GM19238 (cell line): ENCODE results near the gene CD68.

Experiments used
- DNase-seq: peaks from one replicate; pipeline ENCODE4 v3.0.0; 2011; ENCODE audit warnings: low spot score; ENCODE audit not compliant: insufficient read length

The CD68 gene

DNA sequence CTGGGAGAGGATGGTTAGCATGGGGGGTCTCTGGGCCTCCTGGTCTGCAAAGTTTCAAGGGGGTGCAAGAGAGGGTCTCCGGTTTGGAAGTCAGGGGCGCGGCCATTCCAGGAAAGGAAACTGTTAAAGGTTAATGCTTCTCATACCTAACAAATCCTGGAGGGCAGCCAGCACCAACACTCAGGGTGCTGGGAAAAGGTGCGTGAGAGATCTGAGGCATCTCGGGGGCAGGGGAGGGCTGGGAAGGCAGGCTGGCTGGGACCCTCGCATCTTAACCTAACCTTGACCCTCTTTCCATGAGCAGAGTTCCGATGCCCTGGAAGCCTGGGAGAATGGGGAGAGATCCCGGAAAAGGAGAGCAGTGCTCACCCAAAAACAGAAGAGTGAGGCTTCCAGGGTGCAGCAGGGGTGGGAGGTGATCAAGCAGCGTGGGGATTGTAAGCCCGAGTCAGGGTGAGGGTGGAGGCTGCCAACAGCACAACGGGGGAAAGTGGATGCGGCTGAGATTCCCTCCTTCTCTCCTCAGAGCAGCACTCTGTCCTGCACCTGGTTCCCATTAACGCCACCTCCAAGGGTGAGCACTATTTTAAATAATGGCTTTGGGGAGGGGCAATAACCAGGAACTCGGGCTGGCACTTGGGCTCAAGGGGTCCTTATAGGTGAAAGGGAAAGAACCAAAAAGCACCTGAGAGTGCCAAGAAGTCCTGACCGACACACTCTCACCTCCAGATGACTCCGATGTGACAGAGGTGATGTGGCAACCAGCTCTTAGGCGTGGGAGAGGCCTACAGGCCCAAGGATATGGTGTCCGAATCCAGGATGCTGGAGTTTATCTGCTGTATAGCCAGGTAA is 19.9 kb upstream of the CD68 start:
- no peak for DNase-seq

DNA sequence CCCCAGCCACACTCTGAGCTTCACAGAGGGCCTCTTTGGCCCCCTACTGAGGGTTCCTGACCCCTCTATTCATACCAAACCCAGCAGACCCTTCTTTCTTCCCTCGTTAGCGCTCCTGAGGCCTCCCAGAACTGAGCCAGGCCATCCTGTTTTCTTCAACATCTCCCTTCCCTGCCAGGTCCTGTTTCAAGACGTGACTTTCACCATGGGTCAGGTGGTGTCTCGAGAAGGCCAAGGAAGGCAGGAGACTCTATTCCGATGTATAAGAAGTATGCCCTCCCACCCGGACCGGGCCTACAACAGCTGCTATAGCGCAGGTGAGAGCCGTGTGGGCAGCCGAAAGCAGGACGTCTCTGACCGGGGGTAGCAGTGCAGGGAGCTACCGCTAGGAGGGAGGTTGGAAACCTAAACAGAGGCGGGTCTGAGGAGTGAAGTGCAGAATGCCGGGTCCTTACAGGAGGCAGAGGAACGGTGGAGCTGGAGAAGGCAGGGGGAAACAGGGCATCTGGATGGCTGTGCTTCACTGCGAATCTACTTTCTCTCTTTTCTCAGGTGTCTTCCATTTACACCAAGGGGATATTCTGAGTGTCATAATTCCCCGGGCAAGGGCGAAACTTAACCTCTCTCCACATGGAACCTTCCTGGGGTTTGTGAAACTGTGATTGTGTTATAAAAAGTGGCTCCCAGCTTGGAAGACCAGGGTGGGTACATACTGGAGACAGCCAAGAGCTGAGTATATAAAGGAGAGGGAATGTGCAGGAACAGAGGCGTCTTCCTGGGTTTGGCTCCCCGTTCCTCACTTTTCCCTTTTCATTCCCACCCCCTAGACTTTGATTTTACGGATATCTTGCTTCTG is 19.0 kb upstream of the CD68 start:
- DNase-seq: no peak

DNA sequence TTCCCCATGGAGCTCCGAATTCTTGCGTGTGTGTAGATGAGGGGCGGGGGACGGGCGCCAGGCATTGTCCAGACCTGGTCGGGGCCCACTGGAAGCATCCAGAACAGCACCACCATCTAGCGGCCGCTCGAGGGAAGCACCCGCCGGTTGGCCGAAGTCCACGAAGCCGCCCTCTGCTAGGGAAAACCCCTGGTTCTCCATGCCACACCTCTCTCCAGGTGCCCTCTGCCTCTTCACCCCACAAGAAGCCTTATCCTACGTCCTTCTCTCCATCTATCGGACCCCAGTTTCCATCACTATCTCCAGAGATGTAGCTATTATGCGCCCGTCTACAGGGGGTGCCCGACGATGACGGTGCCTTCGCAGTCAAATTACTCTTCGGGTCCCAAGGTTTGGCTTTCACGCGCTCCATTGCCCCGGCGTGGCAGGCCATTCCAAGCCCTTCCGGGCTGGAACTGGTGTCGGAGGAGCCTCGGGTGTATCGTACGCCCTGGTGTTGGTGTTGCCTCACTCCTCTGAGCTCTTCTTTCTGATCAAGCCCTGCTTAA is 18.3 kb upstream of the CD68 start:
- DNase-seq: peak; percentile 89

DNA sequence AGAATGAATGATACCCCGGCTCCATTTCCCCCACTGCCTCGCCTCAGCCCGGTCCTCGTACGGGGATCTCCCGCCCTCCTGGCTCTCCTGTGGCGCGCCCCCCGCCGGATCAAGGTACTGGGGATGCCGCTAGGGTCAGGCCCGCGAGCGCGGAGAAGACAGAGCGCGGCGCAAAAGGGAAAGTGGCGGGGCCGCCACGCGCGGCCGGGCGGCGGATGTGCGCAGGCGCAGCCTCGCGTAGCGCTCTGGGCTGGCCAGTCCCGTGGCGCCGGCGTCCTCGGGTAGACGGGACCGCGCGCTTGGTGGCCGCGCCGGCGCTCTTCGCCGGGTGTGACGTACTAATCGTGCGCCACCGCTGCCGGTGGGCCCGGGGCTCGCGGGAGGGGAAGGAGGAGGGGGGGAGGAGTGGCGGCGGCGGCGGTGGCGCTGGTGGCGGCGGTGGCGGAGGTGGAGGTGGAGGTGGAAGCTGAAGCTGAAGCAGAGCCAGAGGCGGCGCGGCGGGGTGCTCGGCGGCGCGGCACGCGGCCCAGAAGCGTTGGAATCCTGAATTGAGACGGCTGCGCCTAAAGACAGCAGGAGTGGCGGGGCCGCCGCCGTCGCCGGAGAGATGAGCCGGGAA is 17.7 kb upstream of the CD68 start, which contains the start of gene SENP3:
SENP3 (plus strand) TSS at position 331 of the 619 bp plus-strand sequence. CDS start 1,158 bp downstream, outside the sequence.
- peak; percentile 96 for DNase-seq

DNA sequence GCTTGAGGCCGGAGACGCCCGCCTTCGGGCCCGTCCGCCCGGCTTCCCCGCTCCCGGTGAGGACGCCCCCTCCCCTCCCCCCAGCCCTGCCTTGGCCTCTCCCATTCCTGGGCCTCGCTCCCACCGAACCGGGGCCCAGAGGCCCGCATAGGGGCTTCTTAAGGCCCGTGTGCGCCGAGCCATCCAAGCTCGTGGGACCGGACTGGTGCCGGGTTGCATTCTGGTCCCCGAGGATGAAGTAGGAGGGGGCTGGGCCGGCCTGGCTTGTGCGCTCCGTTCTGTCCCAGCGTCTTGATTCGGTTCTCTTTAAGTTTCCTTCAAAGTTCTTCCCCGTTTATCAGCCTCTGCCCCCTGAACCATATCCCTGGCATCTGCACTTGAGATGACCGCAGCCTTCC is 17.2 kb upstream of the CD68 start:
- DNase-seq: no peak

DNA sequence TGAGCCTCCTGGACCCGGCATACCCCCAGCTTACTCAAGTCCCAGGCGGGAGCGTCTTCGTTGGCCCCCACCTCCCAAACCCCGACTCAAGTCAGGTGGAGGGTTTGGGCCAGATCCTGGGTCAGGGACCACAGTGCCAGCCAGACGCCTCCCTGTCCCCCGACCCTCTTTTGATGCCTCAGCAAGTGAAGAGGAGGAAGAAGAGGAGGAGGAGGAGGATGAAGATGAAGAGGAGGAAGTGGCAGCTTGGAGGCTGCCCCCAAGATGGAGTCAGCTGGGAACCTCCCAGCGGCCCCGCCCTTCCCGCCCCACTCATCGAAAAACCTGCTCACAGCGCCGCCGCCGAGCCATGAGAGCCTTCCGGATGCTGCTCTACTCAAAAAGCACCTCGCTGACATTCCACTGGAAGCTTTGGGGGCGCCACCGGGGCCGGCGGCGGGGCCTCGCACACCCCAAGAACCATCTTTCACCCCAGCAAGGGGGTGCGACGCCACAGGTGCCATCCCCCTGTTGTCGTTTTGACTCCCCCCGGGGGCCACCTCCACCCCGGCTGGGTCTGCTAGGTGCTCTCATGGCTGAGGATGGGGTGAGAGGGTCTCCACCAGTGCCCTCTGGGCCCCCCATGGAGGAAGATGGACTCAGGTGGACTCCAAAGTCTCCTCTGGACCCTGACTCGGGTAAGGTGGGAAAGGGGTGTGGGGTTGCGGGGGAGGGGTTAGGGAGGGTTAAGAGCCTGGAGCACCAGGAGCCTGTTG is 16.1 kb upstream of the CD68 start:
- no peak for DNase-seq

DNA sequence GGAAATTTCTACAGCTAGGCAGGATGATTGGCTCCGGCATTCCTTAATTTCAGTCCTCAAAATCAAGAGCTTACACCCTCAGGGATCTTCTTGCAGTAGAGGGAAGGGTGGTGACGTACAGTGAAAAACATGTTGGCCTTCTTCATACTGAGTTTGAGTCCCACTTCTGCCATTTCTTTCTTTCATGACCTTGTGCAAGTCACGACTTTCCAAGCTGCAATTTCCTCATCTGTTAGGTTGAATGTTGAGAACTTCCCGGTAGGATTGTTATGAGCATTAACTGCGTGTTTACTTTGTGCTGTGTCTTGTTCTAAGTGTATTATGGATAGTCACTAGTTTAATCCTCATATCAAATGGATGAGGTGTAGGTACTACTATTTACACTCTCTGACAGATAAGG is 9.9 kb upstream of the CD68 start:
- no peak for DNase-seq

DNA sequence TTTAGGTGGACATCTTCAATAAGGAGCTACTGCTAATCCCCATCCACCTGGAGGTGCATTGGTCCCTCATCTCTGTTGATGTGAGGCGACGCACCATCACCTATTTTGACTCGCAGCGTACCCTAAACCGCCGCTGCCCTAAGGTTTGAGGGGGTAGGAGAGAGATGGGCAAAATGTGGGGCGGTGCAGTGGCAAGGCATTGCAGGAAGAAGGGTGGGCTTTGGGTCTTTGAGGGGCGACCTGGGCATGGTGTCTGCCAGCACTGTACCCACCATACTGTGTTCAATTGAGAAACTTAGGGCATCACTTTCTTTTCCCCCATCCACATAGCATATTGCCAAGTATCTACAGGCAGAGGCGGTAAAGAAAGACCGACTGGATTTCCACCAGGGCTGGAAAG is 9.1 kb upstream of the CD68 start:
- DNase-seq: no peak

DNA sequence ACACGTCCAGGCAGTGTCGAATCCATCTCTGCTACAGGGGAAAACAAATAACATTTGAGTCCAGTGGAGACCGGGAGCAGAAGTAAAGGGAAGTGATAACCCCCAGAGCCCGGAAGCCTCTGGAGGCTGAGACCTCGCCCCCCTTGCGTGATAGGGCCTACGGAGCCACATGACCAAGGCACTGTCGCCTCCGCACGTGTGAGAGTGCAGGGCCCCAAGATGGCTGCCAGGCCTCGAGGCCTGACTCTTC is 7.2 kb upstream of the CD68 start:
- DNase-seq: no peak

DNA sequence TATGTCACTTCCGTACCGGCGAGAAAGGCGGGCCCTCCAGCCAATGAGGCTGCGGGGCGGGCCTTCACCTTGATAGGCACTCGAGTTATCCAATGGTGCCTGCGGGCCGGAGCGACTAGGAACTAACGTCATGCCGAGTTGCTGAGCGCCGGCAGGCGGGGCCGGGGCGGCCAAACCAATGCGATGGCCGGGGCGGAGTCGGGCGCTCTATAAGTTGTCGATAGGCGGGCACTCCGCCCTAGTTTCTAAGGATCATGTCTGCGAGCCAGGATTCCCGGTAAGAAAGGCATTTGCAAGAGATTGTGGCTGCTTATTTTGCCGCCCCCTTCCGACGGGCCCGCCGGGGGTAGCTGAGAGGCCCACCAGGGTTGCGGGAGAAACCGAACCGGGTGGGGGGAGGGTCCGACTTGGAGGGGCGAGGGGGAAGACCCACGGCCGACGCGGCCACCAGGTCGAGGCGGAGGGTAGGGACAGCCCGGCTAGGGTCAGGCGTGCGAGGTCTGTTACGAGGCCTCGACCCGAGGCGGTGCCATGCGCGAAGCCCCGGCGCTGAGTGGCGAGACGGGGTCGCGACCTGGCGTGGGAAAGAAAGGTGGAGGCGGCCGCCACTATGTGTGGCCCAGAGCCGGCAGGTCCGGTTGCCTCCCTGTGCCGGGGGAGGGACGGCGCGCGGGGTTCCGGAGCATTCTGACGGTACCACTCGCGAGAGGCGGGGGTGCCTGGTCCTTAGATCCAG is 6.7 kb upstream of the CD68 start:
- peak; percentile 98 for DNase-seq

DNA sequence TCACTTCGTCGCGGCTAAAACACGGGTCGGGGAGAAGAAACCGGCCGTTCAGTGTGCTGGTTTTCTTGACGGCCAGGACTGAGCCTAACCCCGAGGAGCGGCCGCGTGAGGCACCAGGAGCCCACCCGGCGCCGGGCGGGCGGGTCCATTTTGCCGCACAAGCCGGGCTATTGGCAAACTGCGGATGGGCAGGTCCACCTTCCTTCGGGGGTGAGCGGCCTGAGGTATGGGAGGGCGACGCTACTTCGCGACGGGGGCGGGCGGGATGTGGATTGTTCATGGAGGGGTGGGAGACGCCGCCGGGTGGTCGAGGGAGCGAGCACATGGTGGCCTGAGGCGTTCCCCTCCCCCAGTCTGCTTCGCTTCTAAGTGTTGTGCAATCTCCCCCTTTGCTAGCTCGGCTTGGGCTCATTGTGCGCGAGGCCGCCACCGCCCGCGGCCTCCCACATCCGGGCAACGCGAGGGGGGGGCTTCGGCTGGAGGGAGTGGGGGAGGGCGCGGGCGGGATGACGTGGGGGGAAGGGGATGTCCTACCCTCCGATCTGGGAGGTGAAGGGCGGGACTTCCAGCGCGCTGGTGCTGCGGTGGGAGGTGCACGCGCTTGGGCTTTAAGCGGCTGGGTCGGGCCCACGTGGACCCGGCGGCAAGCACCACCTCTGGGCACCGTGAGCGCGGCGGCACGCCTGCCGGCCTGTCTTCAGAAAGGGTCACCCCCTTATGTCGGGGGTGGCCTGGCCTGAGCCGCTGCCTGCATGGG is 5.9 kb upstream of the CD68 start:
- peak; percentile 85 for DNase-seq

DNA sequence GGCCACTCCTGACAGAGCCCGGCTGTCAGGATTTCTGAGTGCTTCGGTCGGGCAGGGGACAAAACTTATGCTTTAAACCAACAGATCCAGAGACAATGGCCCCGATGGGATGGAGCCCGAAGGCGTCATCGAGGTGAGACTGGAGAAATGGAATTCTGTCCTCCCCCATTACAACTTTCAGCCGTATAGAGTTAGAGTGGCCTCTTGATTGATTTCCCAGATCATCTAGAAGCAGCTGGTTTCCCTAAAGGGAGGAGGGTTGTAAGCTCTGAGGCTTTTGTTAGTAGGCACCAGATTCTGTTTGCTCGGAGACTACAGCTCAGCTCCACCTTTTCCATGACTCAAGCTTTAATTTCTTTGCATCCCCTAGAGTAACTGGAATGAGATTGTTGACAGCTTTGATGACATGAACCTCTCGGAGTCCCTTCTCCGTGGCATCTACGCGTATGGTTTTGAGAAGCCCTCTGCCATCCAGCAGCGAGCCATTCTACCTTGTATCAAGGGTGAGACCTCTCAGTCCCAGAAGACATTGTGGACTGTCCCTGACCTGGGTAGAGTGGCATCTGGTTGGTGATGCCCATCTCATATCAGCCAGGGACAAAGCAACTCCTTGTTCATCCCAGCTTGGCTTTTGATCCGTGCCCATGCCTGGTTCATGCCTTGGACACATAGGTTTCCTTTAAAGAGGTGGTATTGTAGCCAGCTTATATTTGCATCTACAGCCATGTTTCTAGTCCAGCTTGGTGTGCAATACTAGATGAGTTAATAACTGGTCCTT is 5.1 kb upstream of the CD68 start:
- DNase-seq: no peak

DNA sequence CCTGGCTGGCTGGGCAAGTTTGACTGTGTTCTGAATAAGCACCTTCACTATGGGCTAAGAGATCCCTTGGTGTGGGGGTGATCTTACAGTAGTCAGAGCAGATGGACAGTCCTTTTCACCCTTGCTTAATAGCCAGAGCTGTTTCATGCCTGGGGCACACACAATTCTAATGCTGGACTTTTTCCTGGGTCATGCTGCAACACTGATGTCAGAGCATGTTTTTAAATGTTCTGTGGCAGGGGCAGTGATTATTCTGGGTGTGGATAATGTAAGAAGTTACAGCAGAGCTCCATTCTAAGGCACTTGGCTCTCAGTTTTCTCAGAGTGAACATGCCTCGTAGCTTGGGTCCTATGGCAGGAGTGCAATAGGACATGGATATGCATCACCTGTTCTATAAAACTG is 4.0 kb upstream of the CD68 start:
- no peak for DNase-seq

DNA sequence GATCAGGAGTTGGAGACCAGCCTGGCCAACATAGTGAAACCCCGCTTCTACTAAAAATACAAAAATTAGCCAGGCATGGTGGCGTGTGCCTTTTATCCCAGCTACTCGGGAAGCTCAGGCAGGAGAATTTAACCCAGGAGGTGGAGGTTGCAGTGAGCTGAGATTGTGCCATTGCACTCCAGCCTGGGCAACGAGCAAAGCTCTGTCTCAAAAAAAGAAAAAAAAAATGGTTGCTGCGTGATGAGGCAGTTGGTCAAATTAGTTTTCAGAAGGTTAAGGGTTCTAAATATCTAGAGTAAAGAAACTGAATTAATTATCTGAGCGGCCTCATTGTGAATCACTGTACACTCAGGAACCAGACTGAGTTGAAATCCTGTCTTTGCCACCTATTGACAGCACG is 3.5 kb upstream of the CD68 start:
- DNase-seq: no peak

DNA sequence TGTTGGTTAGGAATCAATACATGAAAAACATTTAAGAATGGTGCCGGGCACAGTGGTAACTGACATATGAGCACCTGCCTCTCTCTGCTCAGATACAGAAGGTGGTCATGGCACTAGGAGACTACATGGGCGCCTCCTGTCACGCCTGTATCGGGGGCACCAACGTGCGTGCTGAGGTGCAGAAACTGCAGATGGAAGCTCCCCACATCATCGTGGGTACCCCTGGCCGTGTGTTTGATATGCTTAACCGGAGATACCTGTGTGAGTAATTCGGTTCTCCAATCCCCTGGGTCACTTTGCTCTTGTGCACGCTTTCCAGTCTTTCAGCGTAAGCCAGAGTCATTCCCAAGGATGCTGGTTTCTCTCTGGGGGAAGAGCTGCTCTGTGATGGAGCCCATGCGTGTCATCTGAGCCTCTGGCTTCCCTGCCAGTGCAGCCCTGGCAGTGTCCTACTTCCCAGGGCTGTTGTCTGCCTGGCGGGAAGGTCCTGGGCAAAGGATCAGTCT is 3.0 kb upstream of the CD68 start:
- no peak for DNase-seq

DNA sequence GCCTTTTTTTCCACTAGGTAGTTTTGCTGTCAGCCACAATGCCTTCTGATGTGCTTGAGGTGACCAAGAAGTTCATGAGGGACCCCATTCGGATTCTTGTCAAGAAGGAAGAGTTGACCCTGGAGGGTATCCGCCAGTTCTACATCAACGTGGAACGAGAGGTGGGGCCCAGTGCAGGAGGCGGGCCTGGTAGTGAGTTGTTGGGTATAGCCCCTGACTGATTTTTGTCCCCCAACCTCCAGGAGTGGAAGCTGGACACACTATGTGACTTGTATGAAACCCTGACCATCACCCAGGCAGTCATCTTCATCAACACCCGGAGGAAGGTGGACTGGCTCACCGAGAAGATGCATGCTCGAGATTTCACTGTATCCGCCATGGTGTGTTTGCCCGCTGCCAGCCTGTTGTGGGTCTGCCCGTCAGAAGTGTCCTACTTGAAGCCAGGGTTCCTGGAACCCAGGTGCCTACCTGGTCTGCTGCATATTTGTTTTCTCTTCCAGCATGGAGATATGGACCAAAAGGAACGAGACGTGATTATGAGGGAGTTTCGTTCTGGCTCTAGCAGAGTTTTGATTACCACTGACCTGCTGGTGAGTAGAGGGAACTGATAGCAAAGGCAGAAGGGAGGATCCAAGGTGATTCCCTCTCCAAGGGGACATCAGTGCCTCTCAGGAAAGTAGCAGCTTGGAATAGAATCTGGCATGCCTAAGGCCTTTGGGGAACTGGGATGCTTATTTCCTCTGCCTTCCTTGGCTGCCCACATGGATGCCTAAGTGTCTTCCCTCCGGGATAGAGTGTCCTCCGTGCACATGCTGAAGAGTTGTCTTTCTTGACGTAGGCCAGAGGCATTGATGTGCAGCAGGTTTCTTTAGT is 1.9 kb upstream of the CD68 start:
- DNase-seq: no peak

DNA sequence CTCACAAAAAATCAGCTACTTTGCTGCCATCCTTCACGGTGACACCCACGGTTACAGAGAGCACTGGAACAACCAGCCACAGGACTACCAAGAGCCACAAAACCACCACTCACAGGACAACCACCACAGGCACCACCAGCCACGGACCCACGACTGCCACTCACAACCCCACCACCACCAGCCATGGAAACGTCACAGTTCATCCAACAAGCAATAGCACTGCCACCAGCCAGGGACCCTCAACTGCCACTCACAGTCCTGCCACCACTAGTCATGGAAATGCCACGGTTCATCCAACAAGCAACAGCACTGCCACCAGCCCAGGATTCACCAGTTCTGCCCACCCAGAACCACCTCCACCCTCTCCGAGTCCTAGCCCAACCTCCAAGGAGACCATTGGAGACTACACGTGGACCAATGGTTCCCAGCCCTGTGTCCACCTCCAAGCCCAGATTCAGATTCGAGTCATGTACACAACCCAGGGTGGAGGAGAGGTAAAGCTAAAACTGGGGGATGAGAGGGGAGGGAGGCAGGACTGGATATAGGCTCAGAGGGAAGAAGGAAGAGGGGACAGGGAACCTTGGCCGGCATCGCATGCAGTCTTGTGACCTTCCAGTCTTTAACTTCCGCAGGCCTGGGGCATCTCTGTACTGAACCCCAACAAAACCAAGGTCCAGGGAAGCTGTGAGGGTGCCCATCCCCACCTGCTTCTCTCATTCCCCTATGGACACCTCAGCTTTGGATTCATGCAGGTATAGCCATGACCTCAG is 581 bp downstream of the CD68 start:
- DNase-seq: no peak
